GM23338 (cell line): ENCODE data around the gene METTL24.

Experiments
- CTCF ChIP-seq, 2 experiments: fragments of 200-600 bp in 1 of 2; sonication (generic) in 1 of 2; conservative IDR thresholded peaks; 2 replicates each; pipeline versions ENCODE4 v1.5.1 to v1.6.1; 2016 to 2017; ENCODE audit warnings: antibody characterized with exemption in 2 of 2, low read depth in 2 of 2, mild to moderate bottlenecking in 2 of 2, moderate library complexity in 1 of 2
- ETS1 ChIP-seq: IDR thresholded peaks from 2 replicates; pipeline ENCODE4 v1.6.1; 2016; ENCODE audit warnings: antibody characterized with exemption
- POLR2AphosphoS5 ChIP-seq: IDR thresholded peaks from 2 replicates; pipeline ENCODE4 v1.6.1; 2016; ENCODE audit warnings: antibody characterized with exemption, low read depth
- ZNF331 ChIP-seq: fragments of 250-450 bp; sonication (Bioruptor Pico); IDR thresholded peaks from 2 replicates; pipeline ENCODE4 v1.5.0; 2020; ENCODE audit warnings: low read depth, mild to moderate bottlenecking, moderate library complexity

GRCh38 chr6:110307368-110307767 lies 50.8 kb downstream of the METTL24 start:
- TF ChIP-seq CTCF (conservative IDR thresholded peaks at IDR 0.05; ENCODE audit: low read depth in 2 of 2) (no peak), POLR2AphosphoS5 (no peak), ZNF331 (CRISPR knock-in tag) (no peak), ETS1 (no peak)
